ENCODE data around the gene BRAF. TPM values are rescaled to one million over a fixed set of nuclear protein-coding genes. Genes with fewer than 3 reads are reported as not detected.

Gene BRAF
- total RNA-seq, 1 donor from 2014 or later = 26.0 TPM

DNA sequence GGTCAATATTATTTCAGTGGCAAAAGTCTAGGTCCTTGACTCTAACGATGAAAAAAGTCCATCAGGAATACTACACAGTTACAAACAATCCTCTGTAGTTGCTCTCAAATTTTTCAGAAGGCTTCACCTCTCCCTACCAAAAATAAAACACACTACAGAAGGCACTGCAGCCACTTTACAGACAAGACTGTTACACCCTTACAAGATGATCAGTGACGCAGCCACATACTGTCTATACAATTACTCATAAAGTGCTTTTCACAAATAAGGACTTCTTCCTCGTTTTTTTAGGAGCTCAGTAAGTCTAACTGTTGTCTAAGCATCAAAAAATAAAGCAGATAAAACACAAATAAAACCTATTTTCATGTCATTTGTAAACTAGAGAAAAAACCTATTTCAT lies 201.2 kb downstream of the BRAF start:
- Histone ChIP-seq H3K27ac (ENCODE audit: low read depth, low read length) (no peak overlapping the region), H3K9ac (ENCODE audit: low read length) (no peak overlapping the region), H2AFZ (ENCODE audit: low read depth, low read length) (no peak overlapping the region), H3K9me3 (ENCODE audit: insufficient read depth, low read depth, low read length) (no peaks in the 10 kb centered on the region), H3K36me3 (ENCODE audit: insufficient read depth, low read length) (peaks cover 6% of the 10 kb centered on the region), H3K4me1 (ENCODE audit: insufficient read depth, low read length) (peaks cover 3% of the 10 kb centered on the region), H3K27me3 (ENCODE audit: insufficient read depth, low read length) (no peaks in the 10 kb centered on the region), H3K4me3 (ENCODE audit: insufficient read depth, low read depth, low read length) (no peak overlapping the region), H3K79me2 (ENCODE audit: insufficient read depth, low read length) (no peaks in the 10 kb centered on the region), H3K4me2 (ENCODE audit: low read length) (no peak overlapping the region), H4K20me1 (ENCODE audit: insufficient read depth, low read length) (no peaks in the 10 kb centered on the region)
- no peaks in the 10 kb centered on the region for H3K36me3 Mint-ChIP-seq (ENCODE audit: low read depth, unreplicated experiment)
- DNase-seq (ENCODE audit: low read depth) (no peak), FAIRE-seq (no peak)
- H3K4me1 Mint-ChIP-seq (ENCODE audit: low read depth, unreplicated experiment) = peaks cover 23% of the 10 kb centered on the region
- no peak overlapping the region for H3K4me3 Mint-ChIP-seq (ENCODE audit: unreplicated experiment)
- H3K27ac Mint-ChIP-seq (ENCODE audit: unreplicated experiment) = no peak overlapping the region
- TF ChIP-seq, protein P1, sequence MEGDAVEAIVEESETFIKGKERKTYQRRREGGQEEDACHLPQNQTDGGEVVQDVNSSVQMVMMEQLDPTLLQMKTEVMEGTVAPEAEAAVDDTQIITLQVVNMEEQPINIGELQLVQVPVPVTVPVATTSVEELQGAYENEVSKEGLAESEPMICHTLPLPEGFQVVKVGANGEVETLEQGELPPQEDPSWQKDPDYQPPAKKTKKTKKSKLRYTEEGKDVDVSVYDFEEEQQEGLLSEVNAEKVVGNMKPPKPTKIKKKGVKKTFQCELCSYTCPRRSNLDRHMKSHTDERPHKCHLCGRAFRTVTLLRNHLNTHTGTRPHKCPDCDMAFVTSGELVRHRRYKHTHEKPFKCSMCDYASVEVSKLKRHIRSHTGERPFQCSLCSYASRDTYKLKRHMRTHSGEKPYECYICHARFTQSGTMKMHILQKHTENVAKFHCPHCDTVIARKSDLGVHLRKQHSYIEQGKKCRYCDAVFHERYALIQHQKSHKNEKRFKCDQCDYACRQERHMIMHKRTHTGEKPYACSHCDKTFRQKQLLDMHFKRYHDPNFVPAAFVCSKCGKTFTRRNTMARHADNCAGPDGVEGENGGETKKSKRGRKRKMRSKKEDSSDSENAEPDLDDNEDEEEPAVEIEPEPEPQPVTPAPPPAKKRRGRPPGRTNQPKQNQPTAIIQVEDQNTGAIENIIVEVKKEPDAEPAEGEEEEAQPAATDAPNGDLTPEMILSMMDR (IDR thresholded peaks at IDR 0.05; ENCODE audit: insufficient read depth, low read depth, low read length) = no peak
- TF ChIP-seq EZH2 (IDR thresholded peaks at IDR 0.05; ENCODE audit: insufficient read depth, low read length) = no peak
- H3K9me3 Mint-ChIP-seq (ENCODE audit: unreplicated experiment) = no peaks in the 10 kb centered on the region
- H3K27me3 Mint-ChIP-seq (ENCODE audit: low read depth, unreplicated experiment) = no peaks in the 10 kb centered on the region

DNA sequence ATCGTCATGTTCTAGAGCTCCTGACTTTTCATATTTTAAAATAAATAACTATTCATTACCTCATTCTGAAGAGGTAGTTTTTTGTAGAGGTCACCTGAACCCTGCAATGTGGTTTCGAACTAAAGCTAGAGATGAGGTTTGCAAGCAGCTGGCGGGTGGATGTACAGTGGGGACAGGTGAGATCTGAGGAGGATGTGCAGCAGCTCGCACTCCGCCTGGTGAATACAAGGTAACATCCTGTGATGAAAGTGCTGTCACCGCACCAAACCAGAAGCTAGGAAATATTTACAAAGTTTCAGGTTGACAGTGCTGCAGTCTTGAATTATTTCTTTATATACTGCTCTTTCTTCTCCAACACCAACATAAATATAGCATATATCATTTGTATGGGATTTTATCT lies 201.7 kb downstream of the BRAF start:
- no peaks in the 10 kb centered on the region for H3K9me3 ChIP-seq (ENCODE audit: insufficient read depth, low read depth, low read length)
- no peak for FAIRE-seq

DNA sequence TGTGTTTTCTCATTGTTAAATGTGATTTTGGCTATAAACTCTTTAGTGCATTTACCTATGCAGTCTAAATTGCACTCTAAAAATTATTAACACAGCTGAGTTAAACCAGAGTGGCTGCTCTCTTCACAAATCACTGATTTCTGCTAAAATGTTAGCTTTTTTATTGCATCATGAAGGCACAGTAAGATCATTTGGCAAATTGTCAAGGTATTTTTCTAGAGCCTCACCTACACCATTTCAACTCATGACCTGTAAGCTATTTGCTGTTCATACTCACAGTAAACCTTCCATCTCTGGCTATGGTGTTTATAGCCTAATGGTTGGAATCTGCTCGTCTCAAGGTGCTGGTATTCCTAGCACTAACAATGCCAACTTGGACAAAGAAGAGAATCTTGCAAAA lies 202.5 kb downstream of the BRAF start:
- no peak overlapping the region for H3K4me3 Mint-ChIP-seq (ENCODE audit: unreplicated experiment)
- no peak overlapping the region for H3K27ac Mint-ChIP-seq (ENCODE audit: unreplicated experiment)
- Histone ChIP-seq H2AFZ (ENCODE audit: low read depth, low read length) (no peak overlapping the region), H3K4me3 (ENCODE audit: insufficient read depth, low read depth, low read length) (no peak overlapping the region), H3K36me3 (ENCODE audit: insufficient read depth, low read length) (peaks cover 6% of the 10 kb centered on the region), H3K27me3 (ENCODE audit: insufficient read depth, low read length) (no peaks in the 10 kb centered on the region), H4K20me1 (ENCODE audit: insufficient read depth, low read length) (no peaks in the 10 kb centered on the region), H3K9me3 (ENCODE audit: insufficient read depth, low read depth, low read length) (no peaks in the 10 kb centered on the region), H3K9ac (ENCODE audit: low read length) (no peak overlapping the region), H3K27ac (ENCODE audit: low read depth, low read length) (no peak overlapping the region), H3K79me2 (ENCODE audit: insufficient read depth, low read length) (no peaks in the 10 kb centered on the region), H3K4me1 (ENCODE audit: insufficient read depth, low read length) (no peaks in the 10 kb centered on the region), H3K4me2 (ENCODE audit: low read length) (no peak overlapping the region)
- FAIRE-seq (no peak), DNase-seq (ENCODE audit: low read depth) (no peak)
- no peaks in the 10 kb centered on the region for H3K9me3 Mint-ChIP-seq (ENCODE audit: unreplicated experiment)
- H3K27me3 Mint-ChIP-seq (ENCODE audit: low read depth, unreplicated experiment) = no peaks in the 10 kb centered on the region
- no peak for TF ChIP-seq EZH2 (IDR thresholded peaks at IDR 0.05; ENCODE audit: insufficient read depth, low read length)
- TF ChIP-seq, protein P1 (IDR thresholded peaks at IDR 0.05; ENCODE audit: insufficient read depth, low read depth, low read length) = no peak
- peaks cover 13% of the 10 kb centered on the region for H3K4me1 Mint-ChIP-seq (ENCODE audit: low read depth, unreplicated experiment)
- H3K36me3 Mint-ChIP-seq (ENCODE audit: low read depth, unreplicated experiment) = no peaks in the 10 kb centered on the region

More for the DNA sequence above, 201.7 kb downstream of the BRAF start:
- Histone ChIP-seq H3K4me3 (ENCODE audit: insufficient read depth, low read depth, low read length) (no peak overlapping the region), H3K9ac (ENCODE audit: low read length) (no peak overlapping the region), H3K27me3 (ENCODE audit: insufficient read depth, low read length) (no peaks in the 10 kb centered on the region), H3K27ac (ENCODE audit: low read depth, low read length) (no peak overlapping the region), H2AFZ (ENCODE audit: low read depth, low read length) (no peak overlapping the region), H3K4me1 (ENCODE audit: insufficient read depth, low read length) (peaks cover 3% of the 10 kb centered on the region), H4K20me1 (ENCODE audit: insufficient read depth, low read length) (no peaks in the 10 kb centered on the region), H3K4me2 (ENCODE audit: low read length) (no peak overlapping the region), H3K36me3 (ENCODE audit: insufficient read depth, low read length) (peaks cover 6% of the 10 kb centered on the region), H3K79me2 (ENCODE audit: insufficient read depth, low read length) (no peaks in the 10 kb centered on the region)
- Mint-ChIP-seq H3K36me3 (ENCODE audit: low read depth, unreplicated experiment) (no peaks in the 10 kb centered on the region), H3K27ac (ENCODE audit: unreplicated experiment) (no peak overlapping the region), H3K4me1 (ENCODE audit: low read depth, unreplicated experiment) (peaks cover 20% of the 10 kb centered on the region), H3K4me3 (ENCODE audit: unreplicated experiment) (no peak overlapping the region), H3K27me3 (ENCODE audit: low read depth, unreplicated experiment) (no peaks in the 10 kb centered on the region), H3K9me3 (ENCODE audit: unreplicated experiment) (no peaks in the 10 kb centered on the region)
- no peak for DNase-seq (ENCODE audit: low read depth)
- TF ChIP-seq, protein P1 (IDR thresholded peaks at IDR 0.05; ENCODE audit: insufficient read depth, low read depth, low read length) = no peak
- TF ChIP-seq EZH2 (IDR thresholded peaks at IDR 0.05; ENCODE audit: insufficient read depth, low read length) = no peak

All from astrocyte (in vitro differentiated cells and primary cell).